HG03108 (cell line): ENCODE results near the gene PCGF2.

ENCODE experiments used
- ATAC-seq: cut with Tn5 transposase; IDR thresholded peaks from one replicate; pipeline ENCODE4 v1.9.1; 2021; ENCODE audit warnings: moderate library complexity; ENCODE audit not compliant: unreplicated experiment

PCGF2 gene

GRCh38 chr17:38719943-38720641, 28.0 kb downstream of the PCGF2 start:
- no peak for ATAC-seq

GRCh38 chr17:38719289-38719942, 28.7 kb downstream of the PCGF2 start:
- ATAC-seq = no peak

DNA sequence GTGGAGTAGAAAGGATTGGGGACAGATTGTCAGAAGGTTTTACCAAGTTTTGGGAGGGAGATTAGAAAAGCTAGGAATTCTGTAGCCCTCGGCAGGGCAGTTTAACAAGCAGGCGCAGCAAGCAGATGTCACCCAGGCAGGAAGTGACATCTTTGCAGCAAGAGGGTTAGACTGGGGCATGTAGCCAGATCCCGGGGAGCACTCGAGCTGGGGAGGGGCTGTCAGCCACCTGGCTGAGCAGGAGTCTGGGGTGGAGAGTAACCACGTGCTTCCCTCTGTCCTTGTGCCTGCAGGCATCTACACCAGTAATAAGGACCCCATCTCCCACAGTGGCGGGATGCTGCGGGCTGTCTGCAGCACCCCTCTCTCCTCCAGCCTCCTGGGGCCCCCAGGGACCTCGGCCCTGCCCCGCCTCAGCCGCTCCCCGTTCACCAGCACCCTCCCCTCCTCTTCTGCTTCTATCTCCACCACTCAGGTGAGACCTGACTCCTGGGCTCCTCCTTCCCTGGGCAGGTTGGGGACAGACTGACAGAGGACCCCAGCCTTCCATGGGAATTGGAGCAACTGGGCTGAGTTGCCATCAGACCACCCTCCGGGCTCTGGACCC, 30.9 kb downstream of the PCGF2 start:
- ATAC-seq = no peak

- no peak for ATAC-seq
Measured at GRCh38 chr17:38716368-38717005, 31.6 kb downstream of the PCGF2 start.

DNA sequence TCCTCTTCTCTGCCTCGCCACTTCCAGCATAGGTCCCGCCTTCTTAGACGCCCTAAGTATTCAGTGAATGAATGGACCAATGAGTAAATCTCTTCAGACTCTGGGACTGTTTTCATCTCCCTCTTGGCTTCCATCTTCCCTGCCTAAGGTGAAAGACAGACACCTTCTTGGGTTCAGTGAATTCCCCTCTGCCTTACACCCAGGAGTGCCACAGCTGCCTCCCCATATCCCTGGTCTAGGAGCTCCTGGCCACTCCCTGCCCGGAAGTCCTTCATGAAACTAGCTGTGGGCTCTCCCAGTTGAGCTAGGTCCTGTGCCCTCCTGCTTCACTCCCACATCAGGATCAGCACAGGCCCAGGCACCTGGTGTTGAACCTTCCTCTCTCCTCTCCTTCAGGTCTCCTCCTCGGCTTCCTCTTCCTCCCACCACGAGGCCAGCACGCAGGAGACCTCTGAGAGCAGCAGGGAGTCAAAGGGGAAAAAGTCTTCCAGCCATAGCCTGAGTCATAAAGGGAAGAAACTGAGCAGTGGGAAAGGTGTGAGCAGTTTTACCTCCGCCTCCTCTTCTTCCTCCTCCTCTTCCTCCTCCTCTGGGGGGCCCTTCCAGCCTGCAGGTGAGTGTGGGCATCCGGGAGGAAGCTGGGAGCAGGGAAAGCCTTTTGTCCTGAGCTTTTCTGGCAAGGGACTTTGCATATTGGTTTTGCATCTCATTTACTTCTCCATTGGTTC, 32.8 kb downstream of the PCGF2 start:
- no peak for ATAC-seq

DNA sequence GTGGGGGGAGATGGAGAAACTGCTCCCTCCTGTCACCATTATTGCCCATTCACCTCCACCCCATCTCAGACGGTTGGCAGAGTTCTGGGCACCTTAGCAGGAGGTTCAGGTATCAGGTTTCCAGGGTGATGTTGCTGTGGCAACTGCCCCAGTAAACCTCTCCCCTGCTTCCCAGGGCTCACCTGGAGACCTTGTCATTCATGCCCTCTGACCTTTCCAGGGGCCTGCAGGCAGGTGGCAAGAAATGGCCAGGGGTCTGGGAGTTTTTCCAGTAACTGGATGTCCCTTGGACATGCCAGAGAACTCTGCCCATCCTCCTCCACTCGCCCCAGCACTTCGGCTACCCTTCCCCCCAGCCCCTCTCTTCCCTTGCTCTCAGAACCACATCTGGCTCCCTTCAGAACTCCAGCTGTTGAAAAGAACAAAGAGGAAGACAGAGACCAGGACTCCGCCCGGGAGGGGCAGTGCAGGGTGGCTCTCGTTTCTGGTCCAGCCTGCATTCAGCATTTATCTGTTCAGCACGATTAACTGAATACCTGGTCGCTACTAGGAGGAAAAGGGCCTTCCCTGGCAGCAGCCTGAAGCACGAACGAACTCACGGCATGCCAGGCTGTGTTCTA, 34.6 kb downstream of the PCGF2 start:
- ATAC-seq = no peak

DNA sequence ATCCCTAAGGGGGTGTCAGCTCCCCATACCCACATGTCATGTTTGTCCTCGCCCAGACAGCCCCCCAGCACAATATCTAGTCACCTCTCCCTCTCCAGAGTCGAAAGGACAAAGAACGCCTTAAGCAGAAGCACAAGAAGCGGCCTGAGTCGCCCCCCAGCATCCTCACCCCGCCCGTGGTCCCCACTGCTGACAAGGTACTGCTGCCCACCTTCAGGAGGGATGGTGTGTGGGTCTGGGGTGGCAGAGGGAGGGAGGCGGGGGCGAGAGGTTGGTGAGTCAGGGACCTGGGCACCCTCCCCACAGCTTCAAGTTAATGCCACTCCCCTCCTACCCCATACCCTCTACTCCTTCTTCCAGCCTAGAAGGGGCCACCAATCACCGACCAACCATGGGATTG, 35.5 kb downstream of the PCGF2 start:
- no peak for ATAC-seq

- ATAC-seq = no peak
Measured at GRCh38 chr17:38711792-38712571, 36.2 kb downstream of the PCGF2 start.

DNA sequence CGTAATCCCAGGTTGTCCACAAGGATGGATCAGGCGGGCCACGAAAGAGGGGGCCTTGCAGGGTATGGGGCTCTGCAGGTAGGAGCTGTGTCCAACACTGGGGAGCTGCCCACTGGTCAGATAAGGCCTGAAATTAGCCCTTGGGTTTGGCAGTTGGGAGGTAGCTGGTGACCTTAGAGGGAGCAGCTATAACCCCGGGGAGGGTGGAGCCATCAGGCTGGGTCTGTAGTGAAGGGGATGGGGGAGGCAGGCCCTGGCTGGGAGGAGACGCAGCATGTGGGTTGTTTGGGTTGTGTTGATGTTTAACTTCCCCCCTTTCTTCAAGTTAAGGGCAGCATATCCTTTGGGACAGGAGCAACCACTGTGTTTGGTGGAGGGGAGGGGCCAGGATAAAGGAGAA, 37.2 kb downstream of the PCGF2 start:
- ATAC-seq = no peak

DNA sequence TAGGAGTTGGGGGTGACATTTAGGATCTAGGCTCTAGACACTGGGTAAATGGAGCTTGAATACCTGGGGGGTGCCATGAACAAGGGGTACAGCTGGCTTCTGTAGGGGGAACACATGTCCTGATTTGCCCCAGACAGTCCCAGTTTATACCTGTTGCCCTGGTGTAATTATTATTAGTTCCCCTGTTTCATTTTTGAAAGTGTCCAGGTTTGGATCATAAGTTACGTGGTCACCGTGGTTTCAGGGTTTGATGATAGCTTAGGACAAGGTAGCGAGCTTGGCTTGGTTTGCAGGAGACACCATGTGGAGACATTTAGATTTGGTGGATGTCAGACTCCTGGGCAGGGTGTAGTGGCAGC, 37.6 kb downstream of the PCGF2 start:
- ATAC-seq = no peak

DNA sequence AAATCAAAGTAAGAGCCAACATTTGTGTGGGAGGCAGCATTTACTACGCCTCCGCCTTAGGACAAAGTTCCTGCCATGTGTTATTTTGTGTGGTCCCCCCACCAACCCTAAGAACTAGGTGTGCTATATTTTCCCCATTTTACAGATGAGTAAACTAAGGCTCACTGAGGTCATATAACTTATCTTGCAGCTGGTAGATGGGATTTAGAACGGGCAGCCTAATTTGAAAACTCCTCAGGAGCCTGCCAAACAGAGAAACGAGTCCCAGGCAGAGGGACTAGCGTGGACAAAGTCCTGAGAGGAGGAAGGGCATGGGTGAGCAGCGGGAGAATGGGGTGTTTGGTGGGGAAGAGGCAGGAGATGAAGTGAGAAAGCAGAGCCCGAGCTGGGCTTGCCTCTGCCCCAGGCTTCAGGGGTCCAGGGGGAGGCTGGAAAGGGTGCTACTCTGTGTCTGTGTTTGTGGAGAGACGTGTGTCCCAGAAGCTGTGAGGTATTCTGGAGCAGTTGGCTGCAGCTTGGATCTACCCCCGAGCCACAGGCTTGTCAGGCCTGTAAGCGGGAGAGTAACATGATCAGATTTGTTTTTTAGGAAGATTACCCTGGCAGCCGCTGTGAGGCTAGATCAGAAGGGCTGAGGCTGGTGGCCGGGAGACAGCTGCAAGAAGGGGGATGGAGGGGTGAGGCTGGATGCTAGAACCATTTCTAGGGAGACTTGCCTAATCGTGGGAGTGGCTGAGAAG, 38.1 kb downstream of the PCGF2 start:
- ATAC-seq = no peak

DNA sequence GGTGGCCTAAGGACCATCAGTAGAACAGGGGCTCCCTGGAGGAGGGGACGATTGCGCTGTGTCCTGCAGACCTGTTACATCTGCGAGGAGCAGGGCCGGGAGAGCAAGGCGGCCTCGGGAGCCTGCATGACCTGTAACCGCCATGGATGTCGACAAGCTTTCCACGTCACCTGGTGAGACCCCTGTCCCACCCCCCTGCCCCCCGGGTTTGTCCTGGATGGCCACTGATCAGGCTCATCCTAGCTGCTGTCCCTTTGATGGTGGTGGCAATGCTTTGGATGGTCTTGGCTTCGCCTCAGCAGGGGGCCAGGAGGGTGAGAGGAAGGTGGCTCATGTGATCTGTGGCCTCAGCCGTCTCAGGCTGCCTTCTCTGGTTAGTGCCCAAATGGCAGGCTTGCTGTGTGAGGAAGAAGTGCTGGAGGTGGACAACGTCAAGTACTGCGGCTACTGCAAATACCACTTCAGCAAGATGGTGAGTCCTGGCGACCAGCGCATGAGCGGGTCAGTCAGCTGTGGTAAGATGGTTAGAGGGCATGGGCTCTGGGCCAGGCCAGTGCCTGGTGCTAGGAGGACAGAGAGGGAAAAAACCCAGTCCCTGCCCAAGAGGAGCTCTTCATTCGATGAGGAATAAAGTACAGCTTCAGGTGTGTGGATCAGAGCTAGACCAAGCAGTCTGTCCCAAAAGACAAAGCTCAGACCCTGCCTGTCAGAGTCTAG, 38.9 kb downstream of the PCGF2 start:
- no peak for ATAC-seq

- ATAC-seq = no peak
Measured at GRCh38 chr17:38707678-38708351, 40.3 kb downstream of the PCGF2 start.

DNA sequence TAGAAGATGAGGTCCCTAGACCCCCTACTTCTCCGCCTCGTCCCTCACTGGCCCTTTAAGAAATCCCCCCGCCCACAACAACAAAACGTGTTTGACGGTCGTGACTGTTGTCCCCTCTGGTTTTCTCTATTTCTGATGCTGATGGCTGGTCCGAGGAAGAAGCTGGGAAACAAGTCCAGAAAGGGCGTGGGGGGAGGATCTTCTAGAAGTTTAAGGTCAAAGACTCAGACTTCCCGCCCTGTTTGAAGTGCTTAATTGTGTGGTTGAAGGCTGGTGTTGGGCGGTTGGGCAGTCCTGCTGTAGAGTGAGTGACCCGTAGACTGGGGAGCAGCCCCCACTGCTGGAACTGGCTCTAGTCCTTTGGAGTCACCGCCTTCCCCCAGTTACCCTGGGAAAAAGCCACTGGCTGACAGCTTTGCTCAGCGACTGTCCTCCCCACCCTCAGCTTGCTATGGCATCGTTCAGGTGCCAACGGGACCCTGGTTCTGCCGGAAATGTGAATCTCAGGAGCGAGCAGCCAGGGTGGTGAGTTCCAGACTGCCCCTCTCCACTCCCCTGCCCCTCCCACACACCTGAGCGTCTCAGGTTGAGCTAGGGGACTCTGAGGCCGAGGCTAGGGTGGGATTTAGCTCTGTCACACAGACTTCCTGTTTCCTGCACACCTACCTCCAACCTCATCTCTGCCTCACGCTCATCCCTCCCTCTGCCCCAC, 41.5 kb downstream of the PCGF2 start:
- ATAC-seq = no peak

DNA sequence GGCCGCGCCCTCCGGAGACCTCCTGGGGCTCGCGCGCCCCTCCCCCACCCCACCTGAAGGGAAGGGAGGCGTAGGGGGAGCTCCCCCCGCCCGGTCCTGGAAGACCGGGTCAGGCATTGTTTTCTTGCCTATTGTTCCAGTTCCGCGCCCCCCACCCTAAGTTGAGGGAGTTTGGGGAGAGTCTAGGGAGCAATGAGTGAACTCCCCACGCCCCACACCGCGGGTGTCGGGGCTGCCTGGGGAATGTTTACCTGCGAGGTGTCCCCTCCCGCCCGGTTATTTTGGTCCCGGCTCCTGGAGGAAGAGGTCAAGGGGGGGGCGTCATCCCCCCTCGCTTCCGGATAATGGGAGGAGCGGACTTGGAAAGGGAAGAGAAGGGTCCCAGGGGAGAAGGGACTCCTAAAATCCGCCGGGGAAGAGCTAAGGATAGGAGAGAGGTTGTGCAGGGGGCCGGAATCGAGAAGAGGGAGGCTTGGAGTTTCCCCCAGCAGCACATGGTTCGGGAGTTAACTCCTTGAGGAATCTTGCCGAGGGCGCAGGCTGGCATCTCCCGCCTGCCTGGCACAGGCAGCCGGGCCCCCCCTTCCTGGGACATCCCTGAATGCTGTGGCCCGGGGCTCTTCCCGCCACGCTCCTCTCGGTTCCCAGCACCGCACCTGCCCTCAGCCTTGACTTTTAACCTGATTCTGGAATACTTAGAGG, 42.2 kb downstream of the PCGF2 start:
- ATAC-seq = no peak

DNA sequence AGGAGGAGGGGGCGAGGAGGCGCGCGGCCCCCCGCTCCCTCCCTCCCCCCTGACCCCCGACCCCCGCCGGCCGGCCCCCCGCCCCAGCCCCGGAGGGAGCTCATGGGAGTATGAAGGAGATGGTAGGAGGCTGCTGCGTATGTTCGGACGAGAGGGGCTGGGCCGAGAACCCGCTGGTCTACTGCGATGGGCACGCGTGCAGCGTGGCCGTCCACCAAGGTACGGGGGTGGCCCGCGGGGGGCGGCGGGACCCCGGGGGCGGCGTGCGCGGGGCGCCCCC, 42.7 kb downstream of the PCGF2 start:
- no peak for ATAC-seq
